A549 (cell line): ENCODE data around the gene NRXN3.

Experiments
- CTCF ChIP-seq: fragments of >200 bp; sonication (Bioruptor Twin); formaldehyde crosslinking; IDR thresholded peaks from 3 replicates; pipeline ENCODE4 v1.5.1; 2016
- EP300 ChIP-seq, 2 experiments: fragments of >200 bp; sonication (Bioruptor Twin); formaldehyde crosslinking; IDR thresholded peaks; 2 replicates in 1 of 2; 3 replicates in 1 of 2; pipeline ENCODE4 v1.6.1; 2016 to 2017
- KDM1A ChIP-seq: fragments of 200-600 bp; sonication (generic); IDR thresholded peaks from 2 replicates; pipeline ENCODE4 v1.6.1; 2016; ENCODE audit warnings: low read depth, mild to moderate bottlenecking
- MAFK ChIP-seq: fragments of 450-650 bp; IDR thresholded peaks from 2 replicates; pipeline ENCODE4 v1.6.1; 2014; ENCODE audit not compliant: partially characterized antibody
- NR3C1 ChIP-seq: fragments of >200 bp; sonication (Bioruptor Twin); formaldehyde crosslinking; IDR thresholded peaks from 3 replicates; pipeline ENCODE4 v1.6.1; 2017
- POLR2A ChIP-seq: IDR thresholded peaks from 2 replicates; pipeline ENCODE4 v1.6.1; 2012; ENCODE audit warnings: mild to moderate bottlenecking, low read length
- RAD21 ChIP-seq, 2 experiments: fragments of >200 bp in 1 of 2; sonication (Bioruptor Twin) in 1 of 2; formaldehyde crosslinking in 1 of 2; IDR thresholded peaks in 1 of 2; conservative IDR thresholded peaks in 1 of 2; 2 replicates in 1 of 2; 3 replicates in 1 of 2; pipeline ENCODE4 v1.6.1; 2012 to 2018; ENCODE audit warnings: inconsistent platforms in 1 of 2
- RCOR1 ChIP-seq: fragments of 150-350 bp; IDR thresholded peaks from 2 replicates; pipeline ENCODE4 v1.6.1; 2014; ENCODE audit warnings: antibody characterized with exemption, low read length, low read depth
- REST ChIP-seq: fragments of 200-600 bp; sonication (generic); IDR thresholded peaks from 2 replicates; pipeline ENCODE4 v1.6.1; 2016; ENCODE audit warnings: antibody characterized with exemption, mild to moderate bottlenecking, moderate library complexity
- RFX5 ChIP-seq: fragments of 450-650 bp; IDR thresholded peaks from 2 replicates; pipeline ENCODE4 v1.7.1; 2014; ENCODE audit warnings: antibody characterized with exemption, mild to moderate bottlenecking, moderate library complexity
- ZFP36 ChIP-seq: fragments of 450-650 bp; IDR thresholded peaks from 2 replicates; pipeline ENCODE4 v1.6.1; 2014; ENCODE audit warnings: borderline replicate concordance; ENCODE audit not compliant: partially characterized antibody

- TF ChIP-seq CTCF, result no peak
- no peak for TF ChIP-seq RFX5
- no peak for TF ChIP-seq POLR2A
- TF ChIP-seq NR3C1, result no peak
- TF ChIP-seq KDM1A, result no peak
- no peak for TF ChIP-seq MAFK
- no peak for TF ChIP-seq REST
- TF ChIP-seq RAD21 (conservative IDR thresholded peaks at IDR 0.05 in 1 of 2, IDR thresholded peaks at IDR 0.05 in 1 of 2), result no peak
- TF ChIP-seq RCOR1, result no peak
- no peak for TF ChIP-seq ZFP36
- TF ChIP-seq EP300 (IDR thresholded peaks at IDR 0.05), result no peak
These were observed 1398.4 kb downstream of the NRXN3 start for GRCh38 chr14:79568594-79568993.
